Measurements from ENCODE around the gene KDR. TPM values are rescaled to one million over a fixed set of nuclear protein-coding genes. Genes with fewer than 3 reads are reported as not detected.
A peak's percentile ranks its signal among the peaks of the same experiment; 100 is the strongest.

Gene KDR
- polyA plus RNA-seq, 1 donor = 14.5 TPM

GRCh38 chr4:55125763-55126541, 557 bp upstream of the KDR start:
- WGBS (ENCODE audit: insufficient coverage, low lambda C conversion rate) = 4% methylated on average over 5 of the region's 32 CpGs

GRCh38 chr4:55124322-55125076, 896 bp downstream of the KDR start:
- no peak for DNase-seq
- peak overlapping the region; percentile 41 for H3K4me3 ChIP-seq (ENCODE audit: low read length)
- H3K27me3 ChIP-seq (ENCODE audit: control insufficient read depth, insufficient read depth, low read length) = peaks cover 40% of the 10 kb centered on the region
- H3K4me1 ChIP-seq (ENCODE audit: control insufficient read depth, insufficient read depth, low read length) = no peaks in the 10 kb centered on the region
- WGBS (ENCODE audit: insufficient coverage, low lambda C conversion rate) = no CpG with 5 or more reads among the region's 34 CpGs
- H3K27ac ChIP-seq (ENCODE audit: low read length) = no peak overlapping the region
- H3K9me3 ChIP-seq (ENCODE audit: control insufficient read depth, low read depth, low read length) = peaks cover 4% of the 10 kb centered on the region
- no peaks in the 10 kb centered on the region for H3K36me3 ChIP-seq (ENCODE audit: control insufficient read depth, insufficient read depth, low read length)

More at GRCh38 chr4:55125763-55126541, 557 bp upstream of the KDR start:
- peaks cover 40% of the 10 kb centered on the region for H3K27me3 ChIP-seq (ENCODE audit: control insufficient read depth, insufficient read depth, low read length)
- H3K36me3 ChIP-seq (ENCODE audit: control insufficient read depth, insufficient read depth, low read length) = no peaks in the 10 kb centered on the region
- H3K4me1 ChIP-seq (ENCODE audit: control insufficient read depth, insufficient read depth, low read length) = no peaks in the 10 kb centered on the region
- no peak for DNase-seq
- peaks cover 4% of the 10 kb centered on the region for H3K9me3 ChIP-seq (ENCODE audit: control insufficient read depth, low read depth, low read length)
- no peak overlapping the region for H3K27ac ChIP-seq (ENCODE audit: low read length)
- H3K4me3 ChIP-seq (ENCODE audit: low read length) = peak overlapping the region; percentile 41

- WGBS (ENCODE audit: insufficient coverage, low lambda C conversion rate) = 86% methylated on average over 1 of the region's 6 CpGs
- no peak for DNase-seq
- no peaks in the 10 kb centered on the region for H3K4me1 ChIP-seq (ENCODE audit: control insufficient read depth, insufficient read depth, low read length)
- H3K27me3 ChIP-seq (ENCODE audit: control insufficient read depth, insufficient read depth, low read length) = peaks cover 40% of the 10 kb centered on the region
- peak overlapping the region; percentile 17 for H3K4me3 ChIP-seq (ENCODE audit: low read length)
- no peaks in the 10 kb centered on the region for H3K36me3 ChIP-seq (ENCODE audit: control insufficient read depth, insufficient read depth, low read length)
- H3K9me3 ChIP-seq (ENCODE audit: control insufficient read depth, low read depth, low read length) = peaks cover 4% of the 10 kb centered on the region
- no peak overlapping the region for H3K27ac ChIP-seq (ENCODE audit: low read length)
These were observed 1.6 kb downstream of the KDR start for GRCh38 chr4:55123791-55124190.

GRCh38 chr4:55122235-55122634, 3.2 kb downstream of the KDR start:
- H3K27ac ChIP-seq (ENCODE audit: low read length) = no peak overlapping the region
- no peak for DNase-seq
- H3K4me1 ChIP-seq (ENCODE audit: control insufficient read depth, insufficient read depth, low read length) = no peaks in the 10 kb centered on the region
- no peak overlapping the region for H3K4me3 ChIP-seq (ENCODE audit: low read length)
- 35% methylated on average over 2 of the region's 2 CpGs for WGBS (ENCODE audit: insufficient coverage, low lambda C conversion rate)
- H3K27me3 ChIP-seq (ENCODE audit: control insufficient read depth, insufficient read depth, low read length) = peaks cover 35% of the 10 kb centered on the region
- H3K36me3 ChIP-seq (ENCODE audit: control insufficient read depth, insufficient read depth, low read length) = no peaks in the 10 kb centered on the region
- H3K9me3 ChIP-seq (ENCODE audit: control insufficient read depth, low read depth, low read length) = peaks cover 4% of the 10 kb centered on the region

- DNase-seq = no peak
- no peaks in the 10 kb centered on the region for H3K36me3 ChIP-seq (ENCODE audit: control insufficient read depth, insufficient read depth, low read length)
- no peak overlapping the region for H3K4me3 ChIP-seq (ENCODE audit: low read length)
- H3K27ac ChIP-seq (ENCODE audit: low read length) = no peak overlapping the region
- H3K4me1 ChIP-seq (ENCODE audit: control insufficient read depth, insufficient read depth, low read length) = no peaks in the 10 kb centered on the region
- no CpG with 5 or more reads among the region's 4 CpGs for WGBS (ENCODE audit: insufficient coverage, low lambda C conversion rate)
- peaks cover 4% of the 10 kb centered on the region for H3K9me3 ChIP-seq (ENCODE audit: control insufficient read depth, low read depth, low read length)
- H3K27me3 ChIP-seq (ENCODE audit: control insufficient read depth, insufficient read depth, low read length) = peaks cover 30% of the 10 kb centered on the region
These were observed 4.1 kb downstream of the KDR start for GRCh38 chr4:55121246-55121645.

- DNase-seq = no peak
- no peak overlapping the region for H3K27ac ChIP-seq (ENCODE audit: low read length)
- WGBS (ENCODE audit: insufficient coverage, low lambda C conversion rate) = 20% methylated on average over 1 of the region's 6 CpGs
These were observed 7.0 kb downstream of the KDR start for GRCh38 chr4:55118397-55118796.

GRCh38 chr4:55117511-55117910, 7.9 kb downstream of the KDR start:
- no peaks in the 10 kb centered on the region for H3K4me1 ChIP-seq (ENCODE audit: control insufficient read depth, insufficient read depth, low read length)
- H3K27ac ChIP-seq (ENCODE audit: low read length) = no peak overlapping the region
- no peaks in the 10 kb centered on the region for H3K27me3 ChIP-seq (ENCODE audit: control insufficient read depth, insufficient read depth, low read length)
- DNase-seq = no peak
- WGBS (ENCODE audit: insufficient coverage, low lambda C conversion rate) = no CpG with 5 or more reads among the region's 1 CpG
- H3K4me3 ChIP-seq (ENCODE audit: low read length) = no peak overlapping the region
- H3K9me3 ChIP-seq (ENCODE audit: control insufficient read depth, low read depth, low read length) = no peaks in the 10 kb centered on the region
- no peaks in the 10 kb centered on the region for H3K36me3 ChIP-seq (ENCODE audit: control insufficient read depth, insufficient read depth, low read length)

More at GRCh38 chr4:55118397-55118796, 7.0 kb downstream of the KDR start:
- Histone ChIP-seq H3K4me1 (ENCODE audit: control insufficient read depth, insufficient read depth, low read length) (no peaks in the 10 kb centered on the region), H3K9me3 (ENCODE audit: control insufficient read depth, low read depth, low read length) (no peaks in the 10 kb centered on the region), H3K36me3 (ENCODE audit: control insufficient read depth, insufficient read depth, low read length) (no peaks in the 10 kb centered on the region), H3K27me3 (ENCODE audit: control insufficient read depth, insufficient read depth, low read length) (peaks cover 3% of the 10 kb centered on the region), H3K4me3 (ENCODE audit: low read length) (no peak overlapping the region)

GRCh38 chr4:55116450-55116849, 8.9 kb downstream of the KDR start:
- Histone ChIP-seq H3K9me3 (ENCODE audit: control insufficient read depth, low read depth, low read length) (no peaks in the 10 kb centered on the region), H3K27ac (ENCODE audit: low read length) (no peak overlapping the region), H3K36me3 (ENCODE audit: control insufficient read depth, insufficient read depth, low read length) (no peaks in the 10 kb centered on the region), H3K4me1 (ENCODE audit: control insufficient read depth, insufficient read depth, low read length) (no peaks in the 10 kb centered on the region), H3K27me3 (ENCODE audit: control insufficient read depth, insufficient read depth, low read length) (no peaks in the 10 kb centered on the region), H3K4me3 (ENCODE audit: low read length) (no peak overlapping the region)
- no CpG with 5 or more reads among the region's 1 CpG for WGBS (ENCODE audit: insufficient coverage, low lambda C conversion rate)
- DNase-seq = no peak

- WGBS (ENCODE audit: insufficient coverage, low lambda C conversion rate) = no CpG with 5 or more reads among the region's 1 CpG
- no peak overlapping the region for H3K4me3 ChIP-seq (ENCODE audit: low read length)
These were observed 13.8 kb downstream of the KDR start for GRCh38 chr4:55111601-55112000.

GRCh38 chr4:55110131-55110530, 15.3 kb downstream of the KDR start:
- no peaks in the 10 kb centered on the region for H3K27me3 ChIP-seq (ENCODE audit: control insufficient read depth, insufficient read depth, low read length)
- no peak overlapping the region for H3K27ac ChIP-seq (ENCODE audit: low read length)
- no peaks in the 10 kb centered on the region for H3K4me1 ChIP-seq (ENCODE audit: control insufficient read depth, insufficient read depth, low read length)
- H3K36me3 ChIP-seq (ENCODE audit: control insufficient read depth, insufficient read depth, low read length) = no peaks in the 10 kb centered on the region
- DNase-seq = no peak
- no peak overlapping the region for H3K4me3 ChIP-seq (ENCODE audit: low read length)
- no peaks in the 10 kb centered on the region for H3K9me3 ChIP-seq (ENCODE audit: control insufficient read depth, low read depth, low read length)
- 57% methylated on average over 2 of the region's 8 CpGs for WGBS (ENCODE audit: insufficient coverage, low lambda C conversion rate)

More at GRCh38 chr4:55111601-55112000, 13.8 kb downstream of the KDR start:
- Histone ChIP-seq H3K4me1 (ENCODE audit: control insufficient read depth, insufficient read depth, low read length) (no peaks in the 10 kb centered on the region), H3K27me3 (ENCODE audit: control insufficient read depth, insufficient read depth, low read length) (no peaks in the 10 kb centered on the region), H3K27ac (ENCODE audit: low read length) (no peak overlapping the region), H3K9me3 (ENCODE audit: control insufficient read depth, low read depth, low read length) (no peaks in the 10 kb centered on the region), H3K36me3 (ENCODE audit: control insufficient read depth, insufficient read depth, low read length) (no peaks in the 10 kb centered on the region)
- no peak for DNase-seq
